H1 (cell line): ENCODE results near the gene SLIT3. TPM values are rescaled to one million over a fixed set of nuclear protein-coding genes. Genes with fewer than 3 reads are reported as not detected.

Experiments used
- NRF1 ChIP-seq: IDR thresholded peaks from 2 replicates; pipeline ENCODE4 v1.6.1; 2011; ENCODE audit warnings: mild to moderate bottlenecking, low read depth, low read length, improper control_type of control experiment
- TBP ChIP-seq: IDR thresholded peaks from 2 replicates; pipeline ENCODE4 v1.6.1; 2011; ENCODE audit warnings: low read depth, low read length, improper control_type of control experiment
- polyA plus RNA-seq, 7 experiments: library from polyadenylated mRNA; depleted of rRNA in 3 of 7; stranded (reverse) in 5 of 7; unstranded in 2 of 7; fragments of >200 nt in 5 of 7; fragments of 200-250 nt in 2 of 7; gene quantifications; 1 replicate in 5 of 7; 2 replicates in 1 of 7; 4 replicates in 1 of 7; pipeline versions ENCODE4 v1.2.1 to v1.2.3, GENCODE V29; 2011 to 2013; ENCODE audit warnings: missing spikeins in 2 of 7, mixed read lengths in 2 of 7
- total RNA-seq: library from RNA; stranded (reverse); fragmentation: NEBNext Ultra II Directional; extraction: Animal tissue kit (Norgen Biotek cat#: 25700); gene quantifications from 2 replicates; pipeline ENCODE4 v1.2.1, GENCODE V29; 2021

Gene SLIT3
- total and polyA plus RNA-seq, 2 of the 8 experiments (the other 6 are each of a cell fraction or from before 2014, with no cell fraction given) = 1.1 to 1.2 TPM

DNA sequence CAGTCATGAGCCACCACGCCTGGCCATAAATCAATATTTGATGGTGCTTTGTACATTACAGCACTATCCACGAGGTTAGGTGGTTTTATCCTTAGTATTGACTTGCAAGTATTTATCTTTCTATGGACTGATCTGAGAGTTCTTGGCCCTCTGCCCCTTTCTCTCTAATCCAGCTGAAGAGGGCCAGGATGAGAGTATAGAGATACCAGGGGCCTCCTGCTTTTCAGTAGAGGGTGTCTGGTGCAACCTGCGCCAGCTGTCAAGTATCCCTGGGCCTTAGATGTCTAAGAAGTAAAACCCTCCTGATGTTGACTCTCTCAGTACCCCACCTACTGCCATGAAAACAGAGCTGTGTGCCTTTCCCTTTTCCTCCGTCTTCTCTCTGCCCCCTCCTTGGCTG lies 153.4 kb downstream of the SLIT3 start (continued):
- TF ChIP-seq NRF1 (no peak), TBP (no peak)
- TF ChIP-seq, all 59 proteins: peak for 0
